IMR-90 (cell line): ENCODE data around the gene F12. TPM values are rescaled to one million over a fixed set of nuclear protein-coding genes. Genes with fewer than 3 reads are reported as not detected.

Source experiments
- ATAC-seq: fragments of 200-7000 bp; cut with Tn5 transposase; 2 replicates; pipeline ENCODE4 v1.9.1; 2020; ENCODE audit warnings: low read depth, mild to moderate bottlenecking, moderate library complexity
- BruUV-seq: library from RNA; stranded (reverse); fragments of 400-500 nt; replicated peaks from 2 replicates; lab custom pipeline; 2021; lab: Mats Ljungman, UMichigan
- CTCF ChIA-PET: fragments of 300-600 bp; formaldehyde crosslinking; extraction: SDS; loops from one replicate; lab custom pipeline; 2021; ENCODE audit warnings: antibody characterized with exemption; lab: Yijun Ruan, JAX
- POLR2A ChIA-PET: fragments of 300-600 bp; sonication (Branson Sonifier 250); formaldehyde crosslinking; loops from one replicate; lab custom pipeline; 2022; ENCODE audit warnings: antibody characterized with exemption; ENCODE audit not compliant: unreplicated experiment; lab: Charles Lee
- DNase-seq: peaks from one replicate; pipeline ENCODE4 v3.0.0; 2013
- H2AFZ ChIP-seq: replicated peaks from 2 replicates; pipeline ENCODE3; 2013; ENCODE audit warnings: low read length, mild to moderate bottlenecking; ENCODE audit not compliant: poor library complexity
- H2AK5ac ChIP-seq: 2 replicates; pipeline ENCODE4 v1.6.1; 2013; ENCODE audit warnings: low read depth, low read length, inconsistent platforms
- H2AK9ac ChIP-seq: replicated peaks from 2 replicates; pipeline ENCODE3; 2013; ENCODE audit warnings: mild to moderate bottlenecking, low read depth, low read length, moderate library complexity; ENCODE audit not compliant: poor library complexity
- H2BK120ac ChIP-seq: 2 replicates; pipeline ENCODE4 v1.6.1; 2013; ENCODE audit warnings: low read depth, low read length, inconsistent platforms
- H2BK15ac ChIP-seq: 3 replicates; pipeline ENCODE4 v1.6.1; 2013; ENCODE audit warnings: low read depth, low read length, inconsistent platforms
- H2BK20ac ChIP-seq: 2 replicates; pipeline ENCODE4 v1.6.1; 2013; ENCODE audit warnings: low read depth, mild to moderate bottlenecking, inconsistent platforms, low read length, moderate library complexity
- H2BK5ac ChIP-seq: 2 replicates; pipeline ENCODE4 v1.6.1; 2013; ENCODE audit warnings: mild to moderate bottlenecking, low read depth, low read length, inconsistent platforms; ENCODE audit not compliant: poor library complexity, severe bottlenecking
- H3K14ac ChIP-seq: replicated peaks from 2 replicates; pipeline ENCODE4 v1.6.1; 2013; ENCODE audit warnings: low read depth, low read length, inconsistent platforms
- H3K18ac ChIP-seq: 2 replicates; pipeline ENCODE4 v1.6.1; 2013; ENCODE audit warnings: low read depth, low read length, control low read depth
- H3K23ac ChIP-seq: 2 replicates; pipeline ENCODE4 v1.6.1; 2013; ENCODE audit warnings: low read depth, low read length, inconsistent platforms
- H3K27ac ChIP-seq: 2 replicates; pipeline ENCODE4 v1.5.1; 2013; ENCODE audit warnings: mild to moderate bottlenecking, control low read depth, low read length; ENCODE audit not compliant: insufficient read depth
- H3K27me3 ChIP-seq: 2 replicates; pipeline ENCODE4 v1.6.1; 2013; ENCODE audit warnings: low read length; ENCODE audit not compliant: control insufficient read depth, insufficient read depth
- H3K36me3 ChIP-seq: 2 replicates; pipeline ENCODE4 v1.6.1; 2013; ENCODE audit warnings: low read length, mixed read lengths; ENCODE audit not compliant: control insufficient read depth, insufficient read depth
- H3K4ac ChIP-seq: 2 replicates; pipeline ENCODE4 v1.6.1; 2013; ENCODE audit warnings: low read depth, low read length, inconsistent platforms
- H3K4me1 ChIP-seq: 2 replicates; pipeline ENCODE4 v1.6.1; 2013; ENCODE audit warnings: low read length, mixed read lengths; ENCODE audit not compliant: control insufficient read depth, insufficient read depth
- H3K4me2 ChIP-seq: 2 replicates; pipeline ENCODE4 v1.6.1; 2013; ENCODE audit warnings: low read depth, mild to moderate bottlenecking, control low read depth, low read length, moderate library complexity
- H3K4me3 ChIP-seq: 2 replicates; pipeline ENCODE4 v1.5.1; 2013; ENCODE audit warnings: low read depth, mild to moderate bottlenecking, control low read depth, low read length, moderate library complexity; ENCODE audit not compliant: insufficient read depth
- H3K56ac ChIP-seq: 2 replicates; pipeline ENCODE4 v1.6.1; 2013; ENCODE audit warnings: low read length, inconsistent platforms; ENCODE audit not compliant: insufficient read depth; ENCODE audit errors: extremely low read depth
- H3K79me1 ChIP-seq, 2 experiments: 2 replicates each; pipeline ENCODE4 v1.6.1; 2013; ENCODE audit warnings: low read length in 2 of 2, inconsistent platforms in 1 of 2, low read depth in 1 of 2
- H3K9ac ChIP-seq: 2 replicates; pipeline ENCODE4 v1.6.1; 2013; ENCODE audit warnings: low read depth, low read length, control low read depth
- H3K9me1 ChIP-seq: 2 replicates; pipeline ENCODE4 v1.6.1; 2013; ENCODE audit warnings: low read length, inconsistent platforms; ENCODE audit not compliant: insufficient read depth
- H3K9me3 ChIP-seq: 2 replicates; pipeline ENCODE4 v1.6.1; 2013; ENCODE audit warnings: low read length; ENCODE audit not compliant: control insufficient read depth, insufficient read depth
- H4K20me1 ChIP-seq: 2 replicates; pipeline ENCODE4 v1.6.1; 2013; ENCODE audit warnings: low read length, inconsistent platforms; ENCODE audit not compliant: insufficient read depth
- H4K5ac ChIP-seq: 2 replicates; pipeline ENCODE4 v1.6.1; 2013; ENCODE audit warnings: mild to moderate bottlenecking, low read depth, low read length, control low read depth
- H4K8ac ChIP-seq, 2 experiments: 2 replicates each; pipeline ENCODE4 v1.6.1; 2013; ENCODE audit warnings: low read depth in 2 of 2, low read length in 2 of 2, control low read depth in 1 of 2, inconsistent platforms in 1 of 2
- H4K91ac ChIP-seq: 2 replicates; pipeline ENCODE4 v1.6.1; 2013; ENCODE audit warnings: low read depth, low read length, inconsistent platforms; ENCODE audit not compliant: insufficient read depth
- BHLHE40 ChIP-seq: fragments of 150-350 bp; IDR thresholded peaks from 2 replicates; pipeline ENCODE4 v1.6.1; 2016; ENCODE audit warnings: mild to moderate bottlenecking, low read depth, low read length
- CEBPB ChIP-seq: IDR thresholded peaks from 2 replicates; pipeline ENCODE4 v1.6.1; 2012; ENCODE audit warnings: low read depth, low read length, improper control_type of control experiment
- CHD1 ChIP-seq: IDR thresholded peaks from 2 replicates; pipeline ENCODE4 v1.6.1; 2012; ENCODE audit warnings: low read depth, low read length, improper control_type of control experiment
- FOS ChIP-seq: fragments of 150-350 bp; IDR thresholded peaks from 2 replicates; pipeline ENCODE4 v1.6.1; 2016; ENCODE audit warnings: low read depth, low read length
- MAFK ChIP-seq: IDR thresholded peaks from 2 replicates; pipeline ENCODE4 v1.6.1; 2012; ENCODE audit warnings: low read depth, low read length, improper control_type of control experiment
- MXI1 ChIP-seq: IDR thresholded peaks from 2 replicates; pipeline ENCODE4 v1.6.1; 2012; ENCODE audit warnings: low read depth, mild to moderate bottlenecking, low read length, moderate library complexity, borderline replicate concordance
- NFE2L2 ChIP-seq: fragments of 150-350 bp; IDR thresholded peaks from 2 replicates; pipeline ENCODE4 v1.6.1; 2016; ENCODE audit warnings: low read depth, mild to moderate bottlenecking, low read length
- RAD21 ChIP-seq: IDR thresholded peaks from 2 replicates; pipeline ENCODE4 v1.6.1; 2012; ENCODE audit warnings: low read length, improper control_type of control experiment
- SMC3 ChIP-seq: fragments of 150-350 bp; IDR thresholded peaks from 2 replicates; pipeline ENCODE4 v1.6.1; 2016; ENCODE audit warnings: low read depth, mild to moderate bottlenecking, antibody characterized with exemption, low read length, moderate library complexity
- WGBS, 2 experiments: methylation state at CpG; one replicate each; pipeline versions ENCODE4 v1.1.5 to v1.1.7; 2013; ENCODE audit warnings: missing lambda C conversion rate in 2 of 2; ENCODE audit not compliant: insufficient read length in 1 of 2; ENCODE audit errors: extremely low coverage in 2 of 2; 5-methylcytosine and 5-hydroxymethylcytosine counted together
- dilution Hi-C: fragments of 300-500 bp; cut with HindIII; formaldehyde crosslinking; loops from one replicate; pipeline ENCODE4 v1.14.3; 2018; ENCODE audit warnings: low sequenced_read_pairs; ENCODE audit not compliant: unreplicated experiment
- in situ Hi-C: fragments of 300-500 bp; cut with MboI; formaldehyde crosslinking; loops from 3 replicates; pipeline ENCODE4 v1.14.3; 2019; ENCODE audit warnings: low sequenced_read_pairs, inconsistent platforms, mixed read lengths
- intact Hi-C: fragments of 100-400 bp; cut with micrococcal nuclease; formaldehyde crosslinking; loops from 2 replicates; pipeline ENCODE4 v1.10.0; 2022
- polyA plus RNA-seq, 3 experiments: library from polyadenylated mRNA; depleted of rRNA; stranded (reverse); fragments of >200 nt; gene quantifications; 2 replicates each; pipeline ENCODE4 v1.2.3, GENCODE V29; 2012; ENCODE audit warnings: low replicate concordance in 1 of 3
- total RNA-seq: library from RNA; depleted of rRNA; stranded (reverse); fragments of >200 nt; gene quantifications from 2 replicates; pipeline ENCODE4 v1.2.3, GENCODE V29; 2012
- TF ChIP-seq, protein P1 (sequence below): fragments of 150-350 bp; IDR thresholded peaks from 2 replicates; pipeline ENCODE4 v1.6.1; 2017; ENCODE audit warnings: mild to moderate bottlenecking, antibody characterized with exemption, low read length, low read depth
- TF ChIP-seq, protein P2 (sequence below): fragments of 150-350 bp; IDR thresholded peaks from 2 replicates; pipeline ENCODE4 v1.6.1; 2016; ENCODE audit warnings: low read depth, mild to moderate bottlenecking, low read length, moderate library complexity, borderline replicate concordance

The F12 gene
- total and polyA plus RNA-seq, 2 of the 4 experiments (the other 2 are of a cell fraction) = 0.36 to 1.2 TPM

DNA sequence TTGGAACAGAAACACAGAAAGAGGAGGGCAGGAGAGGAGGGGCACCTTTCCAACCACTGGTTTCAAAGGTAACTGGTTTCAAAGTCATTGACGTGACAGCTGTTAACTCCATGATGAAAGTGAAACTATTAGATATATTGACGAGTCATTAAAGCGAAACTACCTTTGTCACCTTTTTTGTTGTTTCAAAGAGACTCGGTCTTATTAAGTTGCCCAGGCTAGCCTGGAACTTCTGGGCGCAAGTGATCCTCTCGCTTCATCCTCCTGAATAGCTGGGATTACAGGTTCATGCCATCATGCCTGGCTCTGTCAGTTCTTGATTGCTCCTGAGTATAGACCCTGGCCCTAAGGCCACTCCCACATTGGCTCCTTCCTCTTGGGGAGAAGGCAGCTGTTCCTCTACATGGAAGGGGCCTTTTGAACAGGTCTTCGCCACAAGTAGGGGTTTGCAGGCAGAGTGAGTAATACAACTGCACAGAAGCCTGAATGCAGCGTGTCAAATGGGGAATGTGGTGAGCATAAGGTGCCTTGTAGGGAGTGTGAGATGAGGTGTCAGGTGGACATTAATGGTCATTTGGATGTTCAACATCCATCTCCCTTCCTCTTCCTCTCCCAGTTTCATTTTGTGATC lies 3.4 kb upstream of the F12 start:
- Histone ChIP-seq H3K4me3 (no peak overlapping the region), H3K9ac (no peak overlapping the region), H2BK15ac (no peak overlapping the region), H4K20me1 (no peaks in the 10 kb centered on the region), H3K9me3 (no peaks in the 10 kb centered on the region), H2BK120ac (no peak overlapping the region), H3K36me3 (no peaks in the 10 kb centered on the region), H4K91ac (no peak overlapping the region), H2AK9ac (no peak overlapping the region), H3K9me1 (no peaks in the 10 kb centered on the region), H2AFZ (no peak overlapping the region), H3K79me1 (no peaks in the 10 kb centered on the region), H3K27ac (no peak overlapping the region), H3K23ac (no peak overlapping the region), H2BK5ac (no peak overlapping the region), H4K5ac (no peak overlapping the region), H3K56ac (no peak overlapping the region), H3K27me3 (peaks cover 20% of the 10 kb centered on the region), H2BK20ac (no peak overlapping the region), H3K18ac (no peak overlapping the region), H3K4ac (no peak overlapping the region), H4K8ac (no peak overlapping the region), H3K14ac (no peak overlapping the region), H2AK5ac (no peak overlapping the region), H3K4me2 (no peak overlapping the region), H3K4me1 (no peaks in the 10 kb centered on the region)
- DNase-seq = no peak
- BruUV-seq = no TSS peak
- in situ Hi-C loops = no loop called here
- WGBS, 2 experiments = 92% methylated on average over 4 of the region's 8 CpGs; no CpG with 5 or more reads in 1 of the 2 experiments
- no peak for ATAC-seq
- CTCF ChIA-PET = no interaction called here
- intact Hi-C loops = no loop called here
- TF ChIP-seq FOS = no peak
- TF ChIP-seq MAFK = no peak
- TF ChIP-seq NFE2L2 = no peak
- TF ChIP-seq, protein P1, sequence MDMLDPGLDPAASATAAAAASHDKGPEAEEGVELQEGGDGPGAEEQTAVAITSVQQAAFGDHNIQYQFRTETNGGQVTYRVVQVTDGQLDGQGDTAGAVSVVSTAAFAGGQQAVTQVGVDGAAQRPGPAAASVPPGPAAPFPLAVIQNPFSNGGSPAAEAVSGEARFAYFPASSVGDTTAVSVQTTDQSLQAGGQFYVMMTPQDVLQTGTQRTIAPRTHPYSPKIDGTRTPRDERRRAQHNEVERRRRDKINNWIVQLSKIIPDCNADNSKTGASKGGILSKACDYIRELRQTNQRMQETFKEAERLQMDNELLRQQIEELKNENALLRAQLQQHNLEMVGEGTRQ = no peak
- no peak for TF ChIP-seq MXI1
- TF ChIP-seq CHD1 = no peak
- TF ChIP-seq, protein P2, sequence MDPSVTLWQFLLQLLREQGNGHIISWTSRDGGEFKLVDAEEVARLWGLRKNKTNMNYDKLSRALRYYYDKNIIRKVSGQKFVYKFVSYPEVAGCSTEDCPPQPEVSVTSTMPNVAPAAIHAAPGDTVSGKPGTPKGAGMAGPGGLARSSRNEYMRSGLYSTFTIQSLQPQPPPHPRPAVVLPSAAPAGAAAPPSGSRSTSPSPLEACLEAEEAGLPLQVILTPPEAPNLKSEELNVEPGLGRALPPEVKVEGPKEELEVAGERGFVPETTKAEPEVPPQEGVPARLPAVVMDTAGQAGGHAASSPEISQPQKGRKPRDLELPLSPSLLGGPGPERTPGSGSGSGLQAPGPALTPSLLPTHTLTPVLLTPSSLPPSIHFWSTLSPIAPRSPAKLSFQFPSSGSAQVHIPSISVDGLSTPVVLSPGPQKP = no peak
- TF ChIP-seq RAD21 = no peak
- no peak for TF ChIP-seq CEBPB
- no peak for TF ChIP-seq SMC3
- TF ChIP-seq BHLHE40 = no peak
- POLR2A ChIA-PET = no interaction called here
- dilution Hi-C loops = no loop called here
